ENCODE measurements around the gene MYO7A.

Gene MYO7A

GRCh38 chr11:77230878-77231605, 103.0 kb downstream of the MYO7A start:
- no peak for FAIRE-seq

GRCh38 chr11:77231800-77232199, 103.8 kb downstream of the MYO7A start:
- FAIRE-seq: no peak

GRCh38 chr11:77232242-77232641, 104.2 kb downstream of the MYO7A start:
- no peak for FAIRE-seq

GRCh38 chr11:77233011-77233410, 105.0 kb downstream of the MYO7A start:
- FAIRE-seq: no peak

GRCh38 chr11:77236901-77237300, 108.9 kb downstream of the MYO7A start:
- FAIRE-seq: no peak

GRCh38 chr11:77244277-77245027, 116.4 kb downstream of the MYO7A start:
- no peak for FAIRE-seq

GRCh38 chr11:77249427-77249826, 121.4 kb downstream of the MYO7A start:
- no peak for FAIRE-seq

- no peak for FAIRE-seq
Measured at GRCh38 chr11:77250881-77251640, 123.0 kb downstream of the MYO7A start.

- no peak for FAIRE-seq
Measured at GRCh38 chr11:77252555-77253270, 124.7 kb downstream of the MYO7A start.

GRCh38 chr11:77253690-77254089, 125.6 kb downstream of the MYO7A start:
- no peak for FAIRE-seq

GRCh38 chr11:77259641-77260040, 131.6 kb downstream of the MYO7A start:
- no peak for FAIRE-seq

- no peak for FAIRE-seq
Measured at GRCh38 chr11:77262803-77263202, 134.8 kb downstream of the MYO7A start.

Measured in islet of Langerhans (tissue), 1 donor.